Measurements from ENCODE around the gene SRF.

The SRF gene

DNA sequence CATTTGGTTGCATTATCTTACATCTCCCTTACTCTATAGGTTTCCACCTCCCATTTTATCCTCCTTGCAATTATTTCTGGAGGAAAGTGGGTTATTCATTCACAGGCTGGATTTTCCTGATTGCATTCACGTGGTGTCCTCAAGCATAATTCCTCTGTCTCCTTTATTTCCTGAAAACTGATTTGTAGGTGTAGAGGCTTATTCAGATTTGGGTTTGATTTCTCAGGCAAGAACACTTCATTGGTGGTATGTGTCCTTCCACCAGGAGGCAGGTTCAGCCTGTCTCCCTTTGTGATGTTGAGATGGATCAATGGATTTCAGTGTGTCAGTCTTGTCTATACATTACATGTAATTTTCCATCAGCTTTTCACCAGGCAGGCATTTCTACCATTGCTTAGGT is 40.9 kb downstream of the SRF start:
- DNase-seq (ENCODE audit: low read depth in 4 of 4, low spot score in 1 of 4) = no peak

GRCh38 chr6:43213431-43213830 is 42.4 kb downstream of the SRF start:
- no peak for DNase-seq (ENCODE audit: low read depth in 4 of 4, low spot score in 1 of 4)

DNA sequence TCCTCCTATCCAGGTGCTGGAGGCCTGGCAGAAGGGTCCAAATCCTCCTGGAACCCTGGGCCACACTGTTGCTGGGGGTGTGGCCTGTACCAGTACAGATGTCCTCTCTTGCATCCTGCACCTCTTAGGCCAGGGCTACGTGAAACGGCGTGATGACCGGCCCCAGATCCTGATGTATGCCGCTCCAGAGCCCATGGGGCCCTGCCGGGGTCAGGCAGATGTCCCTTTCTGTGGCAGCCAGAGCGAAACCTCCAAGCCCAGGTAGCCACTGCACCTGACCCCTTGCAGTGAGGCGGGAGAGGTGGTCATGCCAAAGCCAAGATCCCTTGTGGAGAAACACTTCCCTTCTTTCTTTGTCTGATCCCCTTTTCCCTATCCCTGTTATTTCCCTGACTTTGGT is 44.0 kb downstream of the SRF start:
- no peak for DNase-seq (ENCODE audit: low read depth in 4 of 4, low spot score in 1 of 4)

- no peak for DNase-seq (ENCODE audit: low read depth in 4 of 4, low spot score in 1 of 4)
Measured at GRCh38 chr6:43216200-43216599, 45.1 kb downstream of the SRF start.

- no peak for DNase-seq (ENCODE audit: low read depth in 4 of 4, low spot score in 1 of 4)
Measured at GRCh38 chr6:43217351-43217750, 46.3 kb downstream of the SRF start.

DNA sequence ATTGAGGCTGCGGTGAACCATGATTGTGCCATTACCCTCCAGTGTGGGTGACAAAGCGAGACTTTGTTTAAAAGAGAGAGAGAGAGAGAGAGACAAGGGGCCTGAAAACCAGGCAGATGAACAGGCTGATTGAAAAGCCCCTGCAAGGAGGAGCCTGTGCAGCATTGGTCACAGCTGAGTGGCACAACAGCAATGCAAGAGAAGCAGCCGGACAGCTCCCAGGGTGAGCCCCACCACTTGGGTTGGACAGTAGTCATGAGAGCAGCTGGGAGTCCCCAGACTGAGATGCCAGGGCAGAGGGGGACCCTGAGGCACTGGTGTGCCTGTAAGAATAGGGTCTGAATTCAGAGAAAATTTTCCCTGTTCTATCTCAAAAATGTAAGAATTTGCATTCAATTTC is 48.0 kb downstream of the SRF start:
- DNase-seq (ENCODE audit: low read depth in 4 of 4, low spot score in 1 of 4) = no peak

GRCh38 chr6:43219814-43220213 is 48.7 kb downstream of the SRF start:
- DNase-seq (ENCODE audit: low read depth in 4 of 4, low spot score in 1 of 4) = no peak

DNA sequence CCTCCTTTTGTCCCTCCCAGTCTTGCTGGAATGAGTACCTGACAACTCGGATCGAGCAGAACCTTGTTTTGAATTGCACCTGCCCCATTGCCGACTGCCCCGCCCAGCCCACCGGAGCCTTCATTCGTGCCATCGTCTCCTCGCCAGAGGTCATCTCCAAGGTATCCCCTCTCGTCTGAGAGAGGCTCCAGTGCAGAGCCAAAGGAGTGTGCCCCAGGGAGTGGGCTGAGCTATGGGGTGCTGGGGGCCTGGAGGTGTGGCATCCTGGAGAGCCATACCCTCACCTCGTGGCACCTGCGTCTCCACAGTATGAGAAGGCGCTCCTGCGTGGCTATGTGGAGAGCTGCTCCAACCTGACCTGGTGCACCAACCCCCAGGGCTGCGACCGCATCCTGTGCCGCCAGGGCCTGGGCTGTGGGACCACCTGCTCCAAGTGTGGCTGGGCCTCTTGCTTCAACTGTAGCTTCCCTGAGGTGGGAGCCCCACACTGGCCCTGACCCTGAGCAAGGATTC is 49.4 kb downstream of the SRF start:
- no peak for DNase-seq (ENCODE audit: low read depth in 4 of 4, low spot score in 1 of 4)

- DNase-seq (ENCODE audit: low read depth in 4 of 4, low spot score in 1 of 4) = no peak
Measured at GRCh38 chr6:43221046-43221972, 50.2 kb downstream of the SRF start.

- DNase-seq (ENCODE audit: low read depth in 4 of 4, low spot score in 1 of 4) = no peak
Measured at GRCh38 chr6:43222418-43223059, 51.5 kb downstream of the SRF start.

GRCh38 chr6:43223175-43223574 is 52.1 kb downstream of the SRF start:
- DNase-seq (ENCODE audit: low read depth in 4 of 4, low spot score in 1 of 4) = no peak

GRCh38 chr6:43226192-43226851 is 55.3 kb downstream of the SRF start:
- no peak for DNase-seq (ENCODE audit: low read depth in 4 of 4, low spot score in 1 of 4)

GRCh38 chr6:43228951-43229802 is 58.1 kb downstream of the SRF start, which contains the start of gene DNPH1:
TSS of gene DNPH1 (minus strand) at chr6:43229481. CDS start at chr6:43229456, 25 bp downstream.
- DNase-seq (ENCODE audit: low read depth in 4 of 4, low spot score in 1 of 4) = peak; percentile 45 to 72 (median 70)

DNA sequence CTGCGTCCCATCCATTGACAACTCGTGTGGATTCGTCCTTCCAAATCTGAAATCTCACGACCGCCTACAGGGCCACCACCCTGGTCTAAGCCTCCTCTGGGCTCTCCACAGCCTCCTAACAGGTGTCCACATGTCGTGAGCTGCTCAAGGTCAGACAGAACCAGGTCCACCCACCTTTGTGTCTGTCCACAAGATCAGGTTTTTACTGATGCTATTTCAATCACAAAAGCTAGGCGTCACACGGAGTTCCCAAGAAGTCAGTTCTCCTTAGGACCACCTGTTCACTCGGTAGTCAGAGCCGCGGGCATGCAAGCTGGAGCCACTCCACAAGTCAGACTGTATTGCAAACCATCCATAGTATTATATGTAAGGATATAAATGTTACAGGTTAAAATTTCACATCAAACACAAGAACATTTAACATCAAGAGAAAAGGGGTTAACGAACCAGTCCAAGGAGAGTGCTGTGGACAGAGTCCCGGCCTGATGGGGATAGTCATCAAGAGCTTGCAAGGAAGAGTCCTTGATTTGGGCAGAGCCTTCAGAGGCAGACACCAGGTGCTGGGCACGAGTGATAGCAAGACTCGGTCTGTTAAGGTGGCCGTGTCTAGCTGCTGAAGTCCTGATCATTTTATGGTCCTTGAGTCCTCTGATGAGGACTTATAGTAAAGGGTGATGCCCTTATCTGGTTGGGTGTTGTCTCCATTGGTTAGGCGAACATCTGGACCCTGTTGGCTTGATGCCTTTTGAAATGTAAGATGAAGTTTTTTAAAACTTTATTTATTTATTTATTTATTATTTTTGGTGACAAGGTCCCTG is 58.9 kb downstream of the SRF start:
- DNase-seq (ENCODE audit: low read depth in 4 of 4, low spot score in 1 of 4) = no peak

GRCh38 chr6:43231053-43231452 is 60.0 kb downstream of the SRF start:
- DNase-seq (ENCODE audit: low read depth in 4 of 4, low spot score in 1 of 4) = no peak
